ENCODE results near the gene CREBBP. TPM values are rescaled to one million over a fixed set of nuclear protein-coding genes. Genes with fewer than 3 reads are reported as not detected.

Gene CREBBP
- total and polyA plus RNA-seq, 9 of the 15 experiments (the other 6 are each of a cell fraction or from before 2014, with no cell fraction given), result 0.70 to 24.8 (median 5.6) TPM

GRCh38 chr16:3720418-3720817 is 160.1 kb downstream of the CREBBP start:
- H3K9ac ChIP-seq (ENCODE audit: insufficient read depth in 1 of 2, low read depth in 2 of 2, low read length in 2 of 2), result no peak overlapping the region

More at GRCh38 chr16:3720418-3720817, 160.1 kb downstream of the CREBBP start:
- Histone ChIP-seq H2AFZ (ENCODE audit: low read depth, low read length) (no peak overlapping the region), H3K27me3 (ENCODE audit: control insufficient read depth in 2 of 2, insufficient read depth in 2 of 2, low read length in 2 of 2) (no peaks in the 10 kb centered on the region), H3K4me1 (replicated peaks in 1 of 2; ENCODE audit: control insufficient read depth in 2 of 2, insufficient read depth in 2 of 2, low read length in 2 of 2) (peaks cover 10 to 20% of the 10 kb centered on the region in 2 experiments), H4K20me1 (replicated peaks; ENCODE audit: control insufficient read depth, insufficient read depth, low read length) (no peaks in the 10 kb centered on the region), H3K79me2 (ENCODE audit: control insufficient read depth, insufficient read depth, low read length) (peaks cover 28% of the 10 kb centered on the region), H3K4me3 (no peak overlapping the region), H3K27ac (ENCODE audit: extremely low read depth, low read depth, low read length) (no peak overlapping the region), H3K9me1 (ENCODE audit: control insufficient read depth, insufficient read depth, low read length) (no peaks in the 10 kb centered on the region), H3K9me3 (replicated peaks; ENCODE audit: control insufficient read depth, insufficient read depth, low read depth, low read length) (0 out of 2 replicates have a peak, but pooled peaks cover 1% of the 10 kb centered on the region), H3K36me3 (ENCODE audit: control insufficient read depth, insufficient read depth, low read length) (peaks cover 8% of the 10 kb centered on the region; the same call in 1 of the 3 replicates), H3K4me2 (ENCODE audit: insufficient read depth, low read length) (no peak overlapping the region)
- FAIRE-seq, result no peak
- DNase-seq (ENCODE audit: extremely low read depth in 1 of 4, low spot score in 3 of 4), result no peak
- WGBS (ENCODE audit: insufficient coverage, low coverage, missing lambda C conversion rate), result 81% methylated on average over 11 of the region's 11 CpGs
- intact Hi-C loops (cut with micrococcal nuclease) (no loop called here), in situ Hi-C loops (cut with MboI) (no loop called here)
- no peak for ATAC-seq
- TF ChIP-seq AFF4 (CRISPR knock-in tag; IDR thresholded peaks at IDR 0.05), result no peak
- BruUV-seq (replicated peaks), result no TSS peak
- POLR2A ChIA-PET, result interaction anchor here (0.7 kb wide), 1 partner anchor 12 kb away, joined by 4 read pairs; no protein-coding TSS in a partner anchor
- CTCF ChIA-PET (ENCODE audit: low intra/inter-chr PET ratio), result no interaction called here

Data from K562 (cell line).